K562 (cell line): ENCODE results near the gene MPPED1.

Experiments used
- GATA2 ChIP-seq: sonication (generic); formaldehyde crosslinking; IDR thresholded peaks from 2 replicates; pipeline ENCODE4 v1.4.0; 2020; ENCODE audit warnings: mild to moderate bottlenecking, missing genetic modification reagents
- KLF1 ChIP-seq: fragments of 450-650 bp; IDR thresholded peaks from 2 replicates; pipeline ENCODE4 v1.6.1; 2016; ENCODE audit warnings: missing genetic modification characterization, missing compliant biosample characterization
- REST ChIP-seq, 2 experiments: fragments of 450-650 bp; formaldehyde crosslinking in 1 of 2; IDR thresholded peaks; 2 replicates each; pipeline versions ENCODE4 v1.4.0 to v1.6.1; 2014 to 2020; ENCODE audit warnings: mild to moderate bottlenecking in 2 of 2, borderline replicate concordance in 1 of 2, low read depth in 1 of 2
- SMC3 ChIP-seq: conservative IDR thresholded peaks from 2 replicates; pipeline ENCODE4 v1.6.1; 2011; ENCODE audit warnings: low read depth, low read length, improper control_type of control experiment; ENCODE audit not compliant: insufficient read depth
- SNRNP70 ChIP-seq: fragments of 200-400 bp; formaldehyde crosslinking; optimal IDR thresholded peaks from 2 replicates; pipeline ENCODE3; 2017; ENCODE audit warnings: low read depth, low read length
- TRIM28 ChIP-seq: fragments of 450-650 bp; IDR thresholded peaks from 2 replicates; pipeline ENCODE4 v1.6.1; 2017
- ZEB2 ChIP-seq: fragments of 450-650 bp; IDR thresholded peaks from 2 replicates; pipeline ENCODE4 v1.6.1; 2016
- ZNF445 ChIP-seq: fragments of 250-450 bp; sonication (Bioruptor Pico); IDR thresholded peaks from 2 replicates; pipeline ENCODE4 v1.4.0; 2020; ENCODE audit warnings: low read depth, mild to moderate bottlenecking, moderate library complexity

- TF ChIP-seq KLF1 (no peak), REST (IDR thresholded peaks at IDR 0.05; ENCODE audit: borderline replicate concordance) (no peak), REST (CRISPR knock-in tag; IDR thresholded peaks at IDR 0.05; ENCODE audit: low read depth) (no peak), TRIM28 (no peak), SMC3 (no peak), GATA2 (no peak), ZNF445 (no peak), ZEB2 (no peak), SNRNP70 (no peak)
These were observed 125.3 kb downstream of the MPPED1 start for GRCh38 chr22:43537019-43537585.
